ENCODE results near the gene CFAP61. TPM values are rescaled to one million over a fixed set of nuclear protein-coding genes. Genes with fewer than 3 reads are reported as not detected.

The CFAP61 gene
- polyA plus RNA-seq, 3 donors = 2.5 to 6.5 (median 2.8) TPM

DNA sequence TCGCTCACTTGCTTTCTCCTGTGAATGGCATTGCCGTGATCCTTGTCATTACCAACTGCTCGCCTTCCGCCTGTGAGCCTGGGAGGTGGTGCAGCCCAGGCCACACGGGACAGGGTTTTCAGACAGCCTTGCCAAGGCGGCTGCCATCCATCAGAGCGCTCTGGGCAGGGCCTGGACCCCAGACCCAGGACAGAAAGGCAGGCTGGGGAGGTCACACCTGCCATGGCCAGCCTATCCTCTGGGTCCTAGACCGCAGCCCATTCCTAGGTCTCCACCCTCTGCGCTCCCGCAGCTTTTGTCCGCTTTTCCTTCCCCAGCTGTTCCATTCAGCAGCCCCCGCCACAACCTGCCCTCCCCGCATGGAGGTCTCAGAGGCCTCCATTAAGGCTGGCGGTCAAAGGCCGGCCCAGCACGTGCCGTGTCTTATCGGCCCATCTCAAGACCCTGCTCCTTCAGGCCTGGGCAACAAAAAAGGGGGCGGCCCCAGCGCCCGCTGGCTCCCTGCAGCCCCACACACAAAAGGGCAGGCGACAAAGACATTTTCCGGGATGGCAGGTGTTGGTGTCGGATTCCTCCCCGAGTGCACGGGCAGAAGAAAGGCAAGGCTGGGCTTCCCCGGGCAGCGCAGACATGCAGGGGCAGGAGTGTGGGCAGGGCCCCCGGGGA, 343.7 kb downstream of the CFAP61 start:
- no peak for DNase-seq

DNA sequence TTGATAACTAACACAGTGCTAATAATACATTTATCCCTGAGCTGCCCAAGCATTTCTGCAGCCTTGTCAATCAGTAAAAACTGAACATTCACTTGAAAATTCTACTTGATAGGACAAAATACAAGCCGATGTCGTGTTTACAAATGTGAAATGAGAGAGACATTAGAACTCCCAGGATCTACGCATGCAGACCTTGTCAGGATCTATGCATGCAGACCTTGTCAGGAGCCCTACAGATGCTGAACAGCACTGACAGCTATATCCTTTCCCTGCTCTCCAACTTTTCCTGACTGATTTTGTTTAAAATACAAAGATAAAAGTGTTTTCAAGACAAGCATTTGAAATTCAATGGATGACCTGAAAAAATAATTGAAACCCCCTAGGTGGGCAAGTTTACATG, 344.5 kb downstream of the CFAP61 start:
- no peak for DNase-seq

DNA sequence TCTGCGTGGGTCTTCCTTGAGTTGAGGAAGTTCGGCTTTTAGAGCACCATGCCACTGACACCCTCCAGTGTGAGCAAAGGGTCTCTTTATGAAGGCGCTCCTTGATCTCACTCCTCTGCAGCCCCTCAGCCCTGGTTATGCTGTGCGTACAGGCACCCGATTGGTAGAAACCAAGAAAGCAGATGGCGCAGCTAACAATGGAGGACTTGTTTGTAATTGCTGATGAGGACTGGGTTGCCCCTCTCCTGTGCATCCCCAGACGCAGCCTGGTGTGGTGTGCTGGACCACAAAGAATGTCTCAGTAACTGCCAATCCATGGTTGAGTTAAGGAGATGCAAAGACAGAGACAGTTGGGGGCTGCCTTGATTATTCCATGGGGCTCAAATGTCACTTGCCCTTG, 345.8 kb downstream of the CFAP61 start:
- DNase-seq = no peak

GRCh38 chr20:20399531-20400500, 347.5 kb downstream of the CFAP61 start:
- DNase-seq = no peak

DNA sequence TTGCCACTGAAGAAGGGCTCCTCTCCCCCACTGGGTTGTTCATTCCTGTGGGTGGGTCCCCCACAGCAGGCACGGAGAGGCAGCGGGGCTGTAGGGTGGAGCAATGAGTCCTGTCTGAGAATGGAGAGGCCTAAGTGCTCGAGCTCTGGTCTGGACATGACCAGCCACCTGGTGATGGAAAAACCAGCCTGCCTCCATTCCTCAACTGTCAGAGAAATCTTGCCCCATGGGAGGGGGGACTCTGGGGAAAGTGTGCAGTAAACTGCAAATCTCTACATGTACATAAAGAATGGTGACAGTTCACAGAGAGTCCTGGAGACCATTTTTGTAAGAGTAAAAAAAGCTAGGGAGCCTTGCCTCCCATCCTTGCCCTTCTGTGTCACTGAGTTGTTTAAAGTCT, 349.7 kb downstream of the CFAP61 start:
- no peak for DNase-seq

- DNase-seq = no peak
Observed at GRCh38 chr20:20404633-20405032, 352.3 kb downstream of the CFAP61 start.

DNA sequence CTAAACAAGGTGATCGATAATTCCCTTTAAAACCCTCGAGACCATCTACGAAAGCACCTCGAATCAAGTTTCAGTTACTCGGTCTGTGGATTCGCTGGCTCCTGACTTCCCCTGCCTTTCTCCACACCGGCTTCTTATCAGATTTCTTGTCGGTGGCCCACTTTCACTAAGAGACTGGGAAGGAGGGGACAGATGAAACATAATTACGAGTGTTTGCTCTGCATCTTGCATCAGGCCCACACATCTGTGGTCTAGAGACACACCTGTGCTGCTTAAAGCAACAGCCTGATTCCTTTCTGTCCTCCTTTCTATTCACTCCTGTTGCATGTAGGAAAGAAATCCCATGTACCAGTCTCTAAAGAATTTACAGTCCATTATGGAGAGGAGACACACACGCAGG, 353.3 kb downstream of the CFAP61 start:
- no peak for DNase-seq

GRCh38 chr20:20406306-20406705, 354.0 kb downstream of the CFAP61 start:
- DNase-seq = no peak

DNA sequence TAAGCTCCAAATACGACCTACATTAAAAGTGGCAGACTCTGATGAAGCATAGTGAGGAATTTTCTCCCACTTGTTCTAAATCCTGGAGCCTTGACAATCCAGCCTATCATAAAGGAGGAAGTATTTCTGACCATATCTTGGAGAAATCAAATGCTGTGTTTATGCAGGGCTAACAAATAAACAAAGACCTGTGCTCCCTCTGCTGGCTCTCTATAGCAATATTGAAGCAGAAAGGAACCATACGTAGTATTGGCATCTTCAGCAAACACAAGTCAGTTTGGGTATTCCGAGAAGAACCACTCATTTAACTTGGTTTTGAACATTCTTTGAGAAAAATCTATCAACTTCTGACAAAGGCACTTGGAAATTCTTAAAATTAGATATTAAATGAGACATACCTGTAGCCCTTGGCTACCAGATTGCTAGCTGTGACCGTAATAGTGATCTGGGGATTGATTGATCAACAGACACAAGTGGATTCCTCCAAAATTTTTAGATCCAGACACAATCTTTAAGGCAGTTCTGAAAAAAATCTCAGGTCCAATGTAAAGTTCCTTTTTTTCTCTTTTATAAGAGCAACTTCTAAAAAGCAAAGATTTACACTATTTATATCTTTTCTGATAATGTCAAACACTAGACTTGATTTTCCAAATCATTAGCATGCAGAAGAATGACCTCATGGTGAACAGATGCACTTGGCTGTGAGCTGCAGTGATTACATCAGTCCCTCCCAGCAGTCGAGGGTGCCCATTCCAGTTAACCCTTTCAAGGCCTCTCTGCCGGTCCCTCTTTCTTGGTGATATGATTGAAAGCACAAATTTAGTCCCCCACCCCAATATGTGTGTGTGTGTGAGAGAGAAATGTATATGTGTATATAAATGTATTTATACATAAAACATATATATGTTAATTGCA, 355.8 kb downstream of the CFAP61 start:
- DNase-seq = no peak

- no peak for DNase-seq
Observed at GRCh38 chr20:20409331-20409730, 357.0 kb downstream of the CFAP61 start.

Other genes with a start within 250 kb of the CFAP61 start
- 10 to 100 TPM; 88.4 to 95.9 (median 90.9) TPM for gene NAA20, start 35.2 kb upstream of the CFAP61 start, polyA plus RNA-seq (ENCODE audit: insufficient read length in 3 of 3)
- 10 to 100 TPM; 36.3 to 42.5 (median 41.4) TPM for gene CRNKL1, start 66 bp upstream of the CFAP61 start, polyA plus RNA-seq (ENCODE audit: insufficient read length in 3 of 3)

All from renal pelvis (tissue), 4 donors.